Measurements from ENCODE around the gene TTC4.
"Not testable (repeated sequence)": the region's sequence is repeated elsewhere in the genome, so short reads cannot be mapped to it uniquely, and the experiment has no call there.

Gene TTC4

DNA sequence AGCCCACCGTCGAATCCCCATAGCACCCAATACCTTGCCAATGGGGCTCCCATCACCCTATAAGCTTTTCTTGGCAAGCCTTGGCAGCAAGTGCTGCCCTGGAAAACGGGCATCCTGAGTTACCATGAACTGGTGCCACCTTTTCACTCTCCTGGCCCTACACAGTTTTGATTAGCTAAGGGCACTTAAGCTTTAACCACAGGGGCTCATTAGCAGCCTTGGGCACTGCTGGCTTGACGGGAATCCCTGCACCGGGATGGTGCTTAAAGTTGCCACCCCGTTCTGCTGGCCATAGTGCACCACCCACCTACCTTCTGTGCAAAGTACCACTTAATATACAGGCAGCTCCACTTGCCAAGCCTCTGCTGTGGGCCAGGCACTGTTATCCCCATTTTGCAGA, 34.9 kb downstream of the TTC4 start:
- no peak for DNase-seq (ENCODE audit: low read depth)

DNA sequence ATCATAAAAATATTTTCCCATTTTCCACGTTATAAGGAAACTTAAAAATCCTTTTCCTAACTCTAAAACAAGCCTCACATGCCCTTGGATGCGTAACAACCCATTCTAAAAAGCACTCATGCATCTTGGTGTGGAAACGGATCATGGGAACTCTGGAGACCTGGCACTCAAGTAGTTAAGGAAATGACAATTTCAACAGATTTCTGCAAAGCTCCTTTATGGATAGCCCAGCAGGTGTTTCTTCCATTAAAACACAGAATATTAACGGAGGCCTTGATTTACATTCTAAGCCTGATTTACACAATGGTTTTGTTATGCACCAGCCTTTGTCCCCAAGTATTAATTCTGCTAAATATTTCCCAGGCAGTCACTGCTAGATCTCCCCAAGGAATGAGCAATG, 35.8 kb downstream of the TTC4 start:
- DNase-seq (ENCODE audit: low read depth), result no peak

DNA sequence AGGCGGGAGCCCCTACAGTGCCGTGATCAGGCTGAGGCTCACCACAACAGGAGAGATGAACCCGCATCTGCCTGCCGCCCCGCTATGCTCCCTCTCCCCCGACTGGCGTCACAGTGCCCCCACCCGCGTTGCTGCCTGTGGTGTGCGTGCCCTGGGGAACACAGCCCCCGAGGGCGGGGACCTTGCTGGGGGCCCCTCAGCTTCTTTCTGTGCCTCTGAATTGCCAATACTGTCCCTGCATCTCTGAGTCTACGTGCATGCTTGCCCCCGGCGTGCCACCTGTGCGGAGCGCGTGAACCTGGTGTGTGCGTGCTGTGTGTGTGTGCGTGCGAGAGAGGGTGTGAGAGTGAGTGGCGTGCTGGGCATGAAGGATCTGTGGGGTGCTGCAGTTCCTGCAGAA, 38.4 kb downstream of the TTC4 start:
- no peak for DNase-seq (ENCODE audit: low read depth)

DNA sequence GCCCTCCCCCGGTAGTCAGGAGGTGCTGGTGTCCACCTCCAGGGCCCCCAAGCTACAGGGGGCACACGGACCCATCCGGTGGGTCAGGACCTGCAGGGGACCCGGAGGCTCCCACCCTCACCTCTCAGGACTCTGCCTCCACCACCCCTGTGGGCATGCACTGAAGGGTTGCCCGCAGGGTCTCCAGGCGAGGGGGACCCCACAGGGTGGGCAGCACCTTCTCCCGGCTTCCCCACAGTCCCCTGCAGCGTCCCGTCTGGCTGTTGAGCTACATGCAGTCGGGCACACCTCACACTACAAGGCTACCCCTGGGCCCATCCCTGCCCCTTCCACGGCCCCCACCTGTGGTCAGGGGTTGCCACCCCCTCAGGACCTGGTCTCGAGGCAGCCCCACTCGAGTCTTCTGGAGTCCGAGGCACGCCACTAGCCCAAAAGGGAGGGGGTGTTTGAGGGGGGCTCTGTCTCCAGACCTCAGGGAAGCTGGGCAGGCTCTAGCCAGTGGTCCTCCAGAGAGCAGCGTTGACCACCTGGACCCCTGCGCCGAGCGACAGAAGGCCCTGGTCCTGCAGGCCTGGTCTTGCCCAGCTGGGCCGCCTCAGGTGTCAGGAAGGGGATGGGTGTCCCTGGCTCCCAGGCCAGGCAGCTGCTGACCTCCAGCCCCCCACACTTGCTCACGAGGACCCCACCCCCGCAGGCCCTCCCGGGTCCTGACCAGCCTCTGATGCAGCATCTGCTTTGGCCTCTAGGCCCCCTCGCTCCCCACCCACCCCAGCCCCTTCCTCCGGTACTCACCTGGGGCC, 39.0 kb downstream of the TTC4 start:
- DNase-seq (ENCODE audit: low read depth), result no peak

DNA sequence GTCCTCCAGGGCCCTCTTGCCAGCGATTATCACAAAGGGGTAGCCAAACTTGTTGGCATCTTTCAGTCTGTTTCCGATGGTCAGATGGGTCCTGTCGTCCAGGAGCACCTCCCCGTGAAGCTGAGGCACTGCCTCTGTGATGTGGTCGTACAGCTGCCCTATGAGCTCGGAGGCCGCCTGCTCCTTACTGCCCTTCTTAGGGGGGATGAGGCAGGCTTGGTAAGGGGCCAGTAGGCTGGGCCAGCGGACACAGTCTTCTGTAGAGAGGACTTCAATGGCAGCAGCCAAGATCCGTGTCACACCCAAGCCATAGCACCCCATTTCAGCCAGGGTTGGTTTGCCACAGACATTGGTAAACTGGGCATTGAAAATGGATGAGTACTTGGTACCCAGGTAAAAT, 42.2 kb downstream of the TTC4 start:
- no peak for DNase-seq (ENCODE audit: low read depth)

DNA sequence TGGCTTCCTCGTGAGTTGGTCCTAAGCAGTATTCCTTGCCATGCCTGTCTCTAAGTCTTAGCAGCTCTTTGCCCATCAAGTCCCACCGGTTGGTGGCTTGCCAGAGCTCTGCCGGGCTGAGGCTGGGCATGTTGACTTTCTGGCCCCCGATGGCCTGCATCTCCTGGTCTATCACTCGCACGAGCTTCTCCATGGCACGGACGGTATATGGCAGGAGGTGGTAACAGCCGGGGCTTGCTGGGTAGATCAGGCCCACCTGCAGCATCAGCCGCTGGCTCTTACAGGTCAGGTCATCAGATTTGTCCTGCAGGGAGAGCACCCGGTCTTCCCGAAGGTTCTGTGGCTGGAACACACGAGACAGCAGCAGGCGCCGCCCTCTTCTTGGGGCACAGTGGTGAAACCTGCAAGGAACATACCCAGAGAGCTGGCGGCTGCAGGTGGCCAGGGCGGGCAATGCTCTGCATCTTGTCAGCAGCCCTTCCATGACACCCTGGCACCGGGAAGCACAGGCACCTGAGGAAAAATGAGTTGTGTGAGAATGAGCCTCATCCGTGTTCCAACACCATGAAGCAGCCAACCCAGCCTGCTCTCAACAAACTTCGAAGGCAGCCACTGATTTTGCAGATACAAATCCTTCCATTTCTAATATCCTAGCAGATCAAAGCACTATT, 43.2 kb downstream of the TTC4 start:
- no peak for DNase-seq (ENCODE audit: low read depth)

DNA sequence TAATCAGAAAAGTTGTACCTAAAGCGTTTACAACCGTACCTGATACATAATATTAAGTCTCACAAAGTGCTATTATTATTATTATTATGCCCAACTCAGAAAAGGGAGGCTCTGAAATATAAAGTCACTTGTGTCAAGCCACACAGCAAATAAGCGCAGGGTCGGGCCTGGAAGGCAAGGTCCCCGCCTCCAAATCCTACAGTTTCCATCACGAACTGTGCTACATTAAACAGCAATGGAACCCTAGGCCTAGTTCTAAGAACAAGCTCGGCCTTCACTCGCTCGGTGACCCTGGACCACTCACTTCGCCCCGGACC, 48.1 kb downstream of the TTC4 start:
- peak; percentile 20 for DNase-seq (ENCODE audit: low read depth)

DNA sequence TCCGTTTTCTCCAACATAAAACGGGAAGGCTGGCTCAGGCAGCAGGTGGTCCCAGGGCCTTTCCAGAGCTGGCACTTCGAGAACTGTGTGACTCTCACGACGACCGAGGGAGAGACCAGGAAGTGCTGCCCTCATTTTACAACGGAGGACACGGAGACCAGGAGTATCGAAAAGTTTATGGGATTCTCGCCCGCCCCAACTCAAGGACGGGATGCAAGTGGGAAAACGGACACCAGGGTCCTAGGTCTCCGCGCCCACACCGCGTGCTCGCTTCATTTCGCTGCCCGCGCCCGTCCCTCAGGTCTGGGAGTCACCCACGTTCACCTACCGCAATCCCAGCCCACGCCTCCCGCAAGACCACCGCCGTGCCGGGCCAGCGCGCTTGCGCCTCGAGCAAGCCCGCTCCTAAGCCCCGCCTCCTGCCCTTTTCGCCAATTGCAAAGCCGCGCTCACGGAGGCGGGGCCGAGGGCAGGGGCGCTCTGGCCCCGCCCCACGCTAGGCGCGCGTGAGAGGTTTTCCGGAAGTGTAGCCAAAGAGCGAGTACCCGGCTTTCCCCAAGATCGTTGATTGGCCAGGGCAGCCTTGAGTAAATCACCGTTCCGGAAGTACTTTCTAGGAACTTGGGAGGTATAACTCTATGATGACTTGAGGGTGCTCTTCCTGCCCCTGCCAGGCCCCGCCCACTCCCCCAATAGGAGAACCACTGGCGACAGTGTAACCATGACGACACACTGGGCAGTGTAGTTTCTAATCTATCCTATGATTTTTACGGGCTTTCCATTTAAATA, 48.7 kb downstream of the TTC4 start, which contains the start of gene PARS2:
Gene PARS2 (minus strand): TSS at position 391 of the 789 bp plus-strand sequence. CDS start 5,362 bp downstream, outside the sequence.
- DNase-seq (ENCODE audit: low read depth), result peak; percentile 100

DNA sequence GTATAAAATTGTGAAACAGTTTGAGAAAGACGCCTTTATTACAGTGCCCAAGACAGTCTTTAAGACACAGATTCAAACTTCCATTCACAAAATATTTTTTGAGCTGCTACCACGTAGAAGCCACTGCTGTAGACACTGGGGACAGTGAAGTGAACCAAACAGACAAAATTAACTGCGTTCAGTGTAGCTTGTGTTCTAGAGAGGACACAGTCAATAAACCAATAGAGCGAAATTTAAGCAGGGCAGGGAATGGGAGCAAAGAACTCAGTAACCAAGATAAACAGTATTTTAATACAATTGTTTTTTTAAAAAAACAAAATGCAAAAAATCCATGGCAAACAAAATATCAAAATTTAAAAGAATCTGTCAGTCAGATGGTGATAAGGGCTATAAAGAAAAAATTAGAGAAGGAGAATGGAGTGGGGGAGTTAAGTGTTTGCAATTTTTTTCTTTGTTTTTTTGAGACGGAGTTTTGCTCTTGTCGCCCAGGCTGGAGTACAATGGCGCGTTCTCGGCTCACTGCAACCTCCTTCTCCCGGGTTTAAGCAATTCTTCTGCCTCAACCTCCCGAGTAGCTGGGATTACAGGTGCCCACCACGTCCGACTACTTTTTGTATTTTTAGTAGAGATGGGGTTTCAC, 49.4 kb downstream of the TTC4 start:
- DNase-seq (ENCODE audit: low read depth), result no peak

DNA sequence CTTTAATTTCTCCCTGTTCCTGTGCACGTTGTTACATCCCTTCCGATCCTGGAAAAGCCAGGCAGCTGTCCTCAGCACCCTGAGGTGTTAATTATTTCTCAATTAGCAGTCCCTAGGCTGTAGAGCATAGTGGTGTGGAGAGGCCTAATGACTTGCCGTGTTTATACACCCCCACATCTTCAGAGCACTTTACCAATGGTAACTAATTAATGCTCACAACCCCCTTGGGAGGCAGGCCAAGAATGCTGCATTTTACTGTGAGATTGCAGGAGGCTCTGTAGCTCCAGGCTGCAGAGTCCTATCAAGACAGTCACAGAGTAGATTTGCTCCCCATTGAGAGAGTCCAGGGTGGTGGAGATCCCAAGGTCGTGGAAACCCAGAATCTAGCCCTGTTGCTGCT, 51.1 kb downstream of the TTC4 start:
- DNase-seq (ENCODE audit: low read depth), result no peak

DNA sequence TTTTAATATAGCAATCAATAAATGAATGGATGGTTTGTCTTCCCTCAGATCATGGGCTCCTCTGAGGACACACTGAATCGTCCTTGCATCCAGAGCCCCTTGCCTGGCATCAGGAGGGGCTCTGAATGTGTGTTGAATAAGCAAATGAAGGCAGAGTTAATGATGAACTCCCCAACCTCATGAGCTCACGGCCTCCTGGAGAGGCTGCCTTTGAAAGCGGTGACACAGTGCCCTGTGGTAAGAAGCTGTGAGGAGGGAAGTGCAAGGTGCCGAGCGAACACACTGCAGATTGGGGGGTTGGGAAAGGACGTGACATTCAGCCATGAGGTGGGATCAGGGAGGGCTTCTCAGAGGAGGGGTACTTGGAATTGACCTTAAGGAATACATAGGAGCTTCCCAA, 51.9 kb downstream of the TTC4 start:
- no peak for DNase-seq (ENCODE audit: low read depth)

DNA sequence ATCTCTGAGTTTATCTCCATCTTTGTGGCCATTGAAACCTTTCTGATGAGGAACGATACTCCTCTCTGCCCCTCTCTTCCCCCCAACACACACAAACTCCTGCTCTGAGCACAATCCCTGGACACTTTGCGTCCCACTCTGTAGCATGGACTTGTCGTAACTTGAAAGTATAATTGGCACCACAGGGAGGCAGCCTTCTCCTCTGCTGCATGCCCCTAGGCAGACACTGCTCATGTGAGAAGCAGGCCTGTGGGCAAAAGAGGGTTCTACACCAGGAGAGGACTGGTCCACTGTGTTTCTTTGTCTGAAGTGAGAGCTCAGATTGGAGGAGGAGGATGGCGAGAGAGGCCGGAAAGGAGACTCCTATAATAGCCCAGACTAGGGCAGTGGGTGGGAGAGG, 52.4 kb downstream of the TTC4 start:
- DNase-seq (ENCODE audit: low read depth), result no peak

DNA sequence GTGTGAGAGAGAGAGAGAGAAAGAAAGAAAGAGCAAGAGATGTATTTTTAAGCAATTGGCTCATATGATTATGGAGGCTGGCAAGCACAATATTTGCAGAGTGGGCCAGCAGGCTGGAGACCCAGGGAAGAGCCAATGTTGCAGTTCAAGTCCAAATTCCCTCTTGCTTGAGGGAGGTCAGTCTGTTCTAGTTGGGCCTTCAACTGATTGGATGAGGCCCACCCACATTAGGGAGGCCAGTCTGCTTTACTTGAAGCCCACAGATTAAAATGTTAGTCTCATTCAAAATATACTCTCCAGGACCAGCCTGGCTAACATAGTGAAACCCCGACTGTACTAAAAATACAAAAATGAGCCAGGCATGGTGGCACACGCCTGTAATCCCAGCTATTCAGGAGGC, 57.3 kb downstream of the TTC4 start:
- no peak for DNase-seq (ENCODE audit: low read depth)

DNA sequence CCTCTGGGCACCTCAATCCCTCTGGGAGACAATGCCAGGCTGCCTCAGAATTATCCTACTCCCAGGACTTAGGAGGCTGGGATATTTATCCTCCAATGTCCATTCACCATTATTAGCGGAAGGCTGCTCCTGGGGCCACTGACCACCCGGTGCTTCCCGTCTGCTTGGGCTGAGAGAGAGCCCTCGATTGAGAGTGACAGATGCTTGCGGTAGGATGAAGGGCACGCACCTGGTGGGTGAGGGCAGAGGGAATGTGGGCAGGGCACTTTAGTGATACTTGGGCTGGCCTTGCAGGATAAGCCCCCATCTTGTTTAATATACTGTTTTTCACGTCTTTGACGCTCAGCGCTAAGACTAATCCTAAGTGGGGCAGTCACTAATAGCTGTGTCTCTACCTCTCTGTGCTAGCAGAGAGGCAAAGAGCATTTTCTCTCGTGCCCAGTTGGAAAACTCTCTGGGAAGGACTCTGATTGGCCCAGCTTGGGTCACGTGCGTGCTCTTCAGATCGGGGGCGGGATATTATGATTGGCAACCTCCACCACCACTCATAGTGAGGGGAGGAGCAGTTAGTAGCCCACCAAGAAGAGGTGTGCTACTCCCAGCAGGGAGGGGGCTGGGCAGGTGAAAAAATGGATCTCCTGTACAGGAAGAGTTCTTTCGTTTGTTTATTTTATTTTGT, 59.3 kb downstream of the TTC4 start:
- DNase-seq (ENCODE audit: low read depth), result peak; percentile 57

DNA sequence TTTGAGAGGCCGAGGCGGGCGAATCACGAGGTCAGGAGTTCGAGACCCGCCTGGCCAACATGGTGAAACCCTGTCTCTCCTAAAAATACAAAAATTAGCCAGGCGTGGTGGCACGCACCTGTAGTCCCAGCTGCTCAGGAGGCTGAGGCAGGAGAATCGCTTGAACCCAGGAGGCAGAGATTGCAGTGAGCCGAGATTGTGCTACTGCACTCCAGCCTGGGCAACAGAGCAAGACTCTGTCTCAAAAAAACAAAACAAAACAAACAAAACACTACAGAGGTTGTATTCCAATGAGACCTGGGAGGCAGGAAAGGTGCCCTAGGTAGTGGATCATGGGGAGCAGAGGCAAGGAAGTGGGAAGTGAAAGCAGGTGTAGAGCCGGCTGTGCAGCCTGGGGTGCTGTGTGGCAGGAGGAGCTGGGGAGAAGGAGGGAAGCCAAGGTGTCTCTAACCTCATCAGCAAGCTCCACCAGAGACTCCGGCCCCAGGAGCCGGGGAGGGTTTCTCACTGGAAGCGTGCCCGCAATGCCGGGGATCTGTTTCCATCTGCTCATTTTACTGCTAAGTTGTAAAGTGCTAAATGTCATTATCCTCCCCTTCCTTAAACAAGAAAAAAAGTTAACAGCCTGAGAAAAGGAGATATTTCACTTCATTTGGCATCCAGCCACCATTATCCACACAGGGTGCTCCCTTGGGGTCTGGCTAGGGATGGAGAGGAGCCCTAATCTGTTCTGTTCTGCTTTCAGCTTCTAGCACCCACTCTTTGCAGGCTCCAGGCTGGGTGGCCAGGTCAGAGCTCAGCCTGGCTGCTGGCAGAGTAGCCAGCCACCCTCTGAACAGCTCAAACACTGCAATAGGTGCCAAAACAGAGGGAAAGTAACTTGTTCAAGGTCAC, 60.4 kb downstream of the TTC4 start:
- not testable (repeated sequence) for DNase-seq (ENCODE audit: low read depth)

DNA sequence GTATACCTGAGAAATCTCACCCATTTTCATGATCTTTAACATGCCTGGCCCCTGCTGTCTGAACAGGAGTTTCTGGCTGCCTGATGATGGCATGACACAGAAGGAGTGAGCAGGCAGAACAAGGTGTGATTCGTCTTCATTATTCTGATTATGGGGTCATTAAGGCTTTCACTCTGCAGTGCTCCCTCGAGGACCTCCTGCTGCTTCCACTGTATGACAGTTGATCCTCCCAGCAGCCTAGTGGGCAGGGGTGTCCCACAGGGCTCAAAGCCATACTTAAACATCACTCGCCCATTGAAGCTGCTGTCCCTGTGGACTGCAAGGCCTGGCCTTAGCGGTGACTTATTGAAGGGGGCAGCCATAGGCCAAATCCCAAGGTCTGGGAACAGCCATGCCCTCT, 61.4 kb downstream of the TTC4 start:
- DNase-seq (ENCODE audit: low read depth), result no peak

DNA sequence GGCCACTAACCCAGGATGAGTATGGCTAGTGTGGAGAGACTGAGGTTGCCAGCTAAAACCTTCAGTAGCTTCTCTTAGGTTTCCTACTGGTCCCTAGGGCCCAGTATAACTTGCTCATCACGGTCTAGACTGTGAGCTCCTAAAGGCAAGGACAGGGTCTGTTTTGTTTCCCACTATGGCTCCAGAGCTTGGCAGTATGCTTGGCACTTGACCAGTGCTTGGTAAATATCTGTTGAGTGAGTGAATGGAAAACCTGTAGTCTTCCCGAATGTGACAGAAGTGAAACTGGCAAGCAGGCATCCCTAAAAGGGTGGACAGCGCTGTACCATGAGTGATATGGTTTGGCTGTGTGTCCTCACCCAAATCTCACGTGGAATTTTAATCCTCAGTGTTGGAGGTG, 61.8 kb downstream of the TTC4 start:
- no peak for DNase-seq (ENCODE audit: low read depth)

DNA sequence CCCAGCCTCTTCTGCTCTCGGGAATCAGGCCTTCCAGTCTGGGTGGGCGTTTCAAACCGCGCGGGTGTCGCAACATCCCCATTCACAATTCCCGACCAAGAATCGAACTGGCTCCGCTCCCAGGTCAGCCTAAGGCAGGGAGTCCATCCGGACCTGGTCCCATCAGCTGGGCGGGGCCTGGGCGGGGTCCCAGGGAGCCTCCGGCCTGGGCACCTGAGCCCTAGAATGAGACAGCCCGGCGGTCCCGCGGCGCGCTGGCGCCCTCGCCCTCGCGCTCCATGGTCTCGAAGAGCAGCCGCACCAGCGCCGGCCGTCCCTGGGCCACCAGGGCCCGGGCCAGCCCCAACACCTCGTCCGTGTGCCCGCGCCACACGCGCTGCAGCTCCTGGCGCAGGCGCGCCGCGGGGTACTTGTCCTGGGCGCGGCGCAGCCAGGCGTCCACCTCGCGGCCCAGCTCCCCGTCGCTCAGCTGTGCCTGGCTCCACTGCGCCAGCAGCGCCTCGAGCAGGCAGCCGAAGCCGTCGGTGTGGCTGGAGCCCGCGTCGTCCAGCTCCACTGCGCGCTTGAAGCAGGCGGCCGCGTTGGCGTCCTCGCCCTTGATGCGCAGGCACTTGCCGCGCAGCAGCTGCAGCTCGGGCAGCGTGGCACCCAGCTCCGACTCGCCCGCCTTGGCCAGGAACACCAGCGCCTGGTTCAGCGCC, 65.5 kb downstream of the TTC4 start:
- peak; percentile 9 for DNase-seq (ENCODE audit: low read depth)

DNA sequence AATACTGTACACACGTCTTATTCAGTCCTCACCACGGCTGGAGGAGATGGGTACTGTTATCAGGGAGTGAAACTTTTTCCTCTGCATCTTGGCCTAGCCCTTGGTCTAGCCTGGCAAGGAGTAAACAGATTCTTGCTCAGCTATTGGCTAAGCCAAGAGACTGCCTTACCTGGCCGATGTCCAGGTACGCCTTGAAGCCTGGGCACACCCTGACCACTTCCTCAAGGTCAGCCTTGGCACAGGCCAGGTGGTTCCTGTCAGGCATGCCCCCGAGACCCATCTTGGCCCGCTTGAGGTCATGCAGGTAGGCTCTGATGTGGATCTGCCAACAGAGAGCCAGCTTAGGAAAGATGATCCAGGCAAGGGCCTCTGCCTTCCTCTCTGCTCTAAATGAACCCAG, 66.5 kb downstream of the TTC4 start:
- no peak for DNase-seq (ENCODE audit: low read depth)

DNA sequence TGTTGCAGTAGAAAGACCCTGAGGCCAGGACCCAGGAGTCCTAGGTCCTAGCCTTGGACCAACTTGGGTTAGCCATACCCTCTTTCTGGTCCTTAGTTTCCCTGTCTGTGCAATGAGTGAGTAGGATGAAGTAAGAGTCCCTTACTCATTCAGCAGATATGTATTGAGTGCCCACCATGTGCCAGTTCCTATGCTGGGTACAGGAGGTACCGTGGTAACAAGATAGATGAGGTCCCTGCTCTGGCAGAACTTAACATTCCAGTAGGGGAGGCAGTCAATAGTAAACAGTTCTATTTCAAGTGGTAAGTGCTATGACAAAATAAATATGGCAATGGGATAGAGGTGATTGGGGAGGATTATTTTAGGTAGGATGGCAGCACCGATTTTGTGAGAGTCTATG, 66.9 kb downstream of the TTC4 start:
- no peak for DNase-seq (ENCODE audit: low read depth)

All from iris pigment epithelial cell (primary cell).